HepG2 (cell line): ENCODE results near the gene FMO1. TPM values are rescaled to one million over a fixed set of nuclear protein-coding genes. Genes with fewer than 3 reads are reported as not detected.
"Not testable (repeated sequence)": the region's sequence is repeated elsewhere in the genome, so short reads cannot be mapped to it uniquely, and the experiment has no call there.

Source experiments
- ATAC-seq: fragments of 200-7000 bp; cut with Tn5 transposase; 3 replicates; pipeline ENCODE4 v1.9.1; 2020; ENCODE audit warnings: mild to moderate bottlenecking, moderate library complexity
- BruUV-seq: library from RNA; stranded (reverse); fragments of 400-500 nt; replicated peaks from 2 replicates; lab custom pipeline; 2021; lab: Mats Ljungman, UMichigan
- CTCF ChIA-PET: fragments of 300-600 bp; formaldehyde crosslinking; extraction: SDS; loops from one replicate; lab custom pipeline; 2021; ENCODE audit warnings: low total read pairs, inconsistent platforms, low intra/inter-chr PET ratio; lab: Yijun Ruan, JAX
- POLR2A ChIA-PET: fragments of 350-600 bp; sonication (Branson Sonifier 250); formaldehyde crosslinking; loops from one replicate; lab custom pipeline; 2020; ENCODE audit warnings: antibody characterized with exemption, inconsistent platforms; lab: Yijun Ruan, JAX
- DNase-seq: peaks from one replicate; pipeline ENCODE4 v3.0.0-alpha.2; 2015; ENCODE audit warnings: low spot score
- FAIRE-seq: peaks from 3 replicates; lab custom pipeline; 2011; peaks lifted over from hg19 to GRCh38; lab: Jason Lieb, UNC
- H2AFZ ChIP-seq: one replicate; pipeline ENCODE4 v1.6.1; 2011; ENCODE audit warnings: low read length, inconsistent platforms
- H3K27ac ChIP-seq: fragments of 300-600 bp; 3 replicates; pipeline ENCODE4 v1.8.0; 2011; ENCODE audit warnings: mixed run types, mild to moderate bottlenecking, mixed read lengths, low read length, inconsistent platforms; ENCODE audit not compliant: insufficient read depth; ENCODE audit errors: extremely low read length
- H3K27me3 ChIP-seq, 2 experiments: fragments of 200-600 bp in 1 of 2; 2 replicates in 1 of 2; 3 replicates in 1 of 2; pipeline versions ENCODE4 v1.6.0 to v1.8.0; 2011; ENCODE audit warnings: low read length in 2 of 2, mild to moderate bottlenecking in 2 of 2, moderate library complexity in 2 of 2, inconsistent platforms in 1 of 2; ENCODE audit not compliant: insufficient read depth in 2 of 2, control insufficient read depth in 1 of 2
- H3K36me3 ChIP-seq, 2 experiments: fragments of 200-600 bp in 1 of 2; replicated peaks in 1 of 2; 2 replicates in 1 of 2; 3 replicates in 1 of 2; pipeline versions ENCODE4 v1.5.1 to v1.8.0; 2011; ENCODE audit warnings: low read length in 2 of 2, inconsistent platforms in 1 of 2; ENCODE audit not compliant: insufficient read depth in 2 of 2, control insufficient read depth in 1 of 2
- H3K4me1 ChIP-seq: 2 replicates; pipeline ENCODE4 v1.5.1; 2012; ENCODE audit warnings: low read length, inconsistent platforms; ENCODE audit not compliant: insufficient read depth
- H3K4me2 ChIP-seq: 2 replicates; pipeline ENCODE4 v1.6.0; 2011; ENCODE audit warnings: low read depth, low read length, inconsistent platforms
- H3K4me3 ChIP-seq, 3 experiments: fragments of 200-600 bp in 1 of 3; sonication (generic), shearing (Covaris generic) in 1 of 3; replicated peaks in 1 of 3; 2 replicates each; pipeline ENCODE4 v1.5.1; 2011 to 2016; ENCODE audit warnings: low read length in 3 of 3, inconsistent platforms in 2 of 3, low read depth in 2 of 3, mild to moderate bottlenecking in 2 of 3, control low read depth in 1 of 3, mixed read lengths in 1 of 3; ENCODE audit not compliant: insufficient read depth in 1 of 3
- H3K79me2 ChIP-seq: one replicate; pipeline ENCODE4 v1.6.1; 2011; ENCODE audit warnings: low read length, inconsistent platforms; ENCODE audit not compliant: insufficient read depth
- H3K9ac ChIP-seq: 2 replicates; pipeline ENCODE4 v1.6.0; 2011; ENCODE audit warnings: mild to moderate bottlenecking, low read depth, low read length, inconsistent platforms; ENCODE audit not compliant: insufficient read depth
- H3K9me3 ChIP-seq: 2 replicates; pipeline ENCODE4 v1.5.1; 2012; ENCODE audit warnings: mild to moderate bottlenecking, low read length
- H4K20me1 ChIP-seq: 2 replicates; pipeline ENCODE4 v1.6.0; 2011; ENCODE audit warnings: inconsistent platforms, mild to moderate bottlenecking, low read length, moderate library complexity; ENCODE audit not compliant: insufficient read depth
- MIXL1 ChIP-seq: IDR thresholded peaks from 2 replicates; pipeline ENCODE4 v1.6.1; 2016
- NFAT5 ChIP-seq: sonication (generic); formaldehyde crosslinking; IDR thresholded peaks from 2 replicates; pipeline ENCODE4 v1.4.0; 2020; ENCODE audit warnings: missing genetic modification reagents
- SMC3 ChIP-seq: IDR thresholded peaks from 2 replicates; pipeline ENCODE4 v1.6.1; 2011; ENCODE audit warnings: low read length, improper control_type of control experiment
- STAG1 ChIP-seq: sonication (generic); formaldehyde crosslinking; IDR thresholded peaks from 2 replicates; pipeline ENCODE4 v1.4.0; 2020; ENCODE audit warnings: missing genetic modification reagents
- ZBTB42 ChIP-seq: sonication (generic); formaldehyde crosslinking; IDR thresholded peaks from 2 replicates; pipeline ENCODE4 v1.5.0; 2020; ENCODE audit warnings: mild to moderate bottlenecking, missing genetic modification reagents
- WGBS: methylation state at CpG from one replicate; pipeline ENCODE4 v1.1.6; 2017; ENCODE audit warnings: low lambda C conversion rate; 5-methylcytosine and 5-hydroxymethylcytosine counted together
- in situ Hi-C: cut with HindIII; loops from 2 replicates; pipeline ENCODE4 v1.10.0; 2017; ENCODE audit warnings: low pct_unique_long_range_greater_than_20kb; ENCODE audit not compliant: extremely low pct_ligation_motif_present
- intact Hi-C: fragments of 100-400 bp; cut with micrococcal nuclease; formaldehyde crosslinking; loops from one replicate; pipeline ENCODE4 v1.10.0; 2022; ENCODE audit not compliant: unreplicated experiment
- polyA plus RNA-seq, 8 experiments: library from polyadenylated mRNA; depleted of rRNA in 3 of 8; stranded (reverse) in 7 of 8; unstranded in 1 of 8; fragments of >200 nt; fragmentation: Illumina TruSeq in 4 of 8; extraction: Trizol in 4 of 8; gene quantifications; 2 replicates each; pipeline versions ENCODE4 v1.2.1 to v1.2.3, GENCODE V29; 2011 to 2016; ENCODE audit warnings: low read depth in 4 of 8, missing spikeins in 1 of 8, mixed read lengths in 1 of 8; ENCODE audit not compliant: insufficient read depth in 1 of 8
- total RNA-seq, 5 experiments: library from RNA; depleted of rRNA; stranded (reverse); fragments of >200 nt; fragmentation: Illumina TruSeq; extraction: Trizol; gene quantifications; 2 replicates each; pipeline ENCODE4 v1.2.3, GENCODE V29; 2016; ENCODE audit warnings: low read depth in 1 of 5
- TF ChIP-seq, protein P1 (sequence below): fragments of 450-650 bp; IDR thresholded peaks from 2 replicates; pipeline ENCODE4 v1.6.1; 2017; ENCODE audit warnings: mild to moderate bottlenecking

Gene FMO1
- total and polyA plus RNA-seq, 2 of the 13 experiments (the other 11 are each of a cell fraction or from before 2014, with no cell fraction given), result not detected

- intact Hi-C loops, in situ Hi-C loops, H3K79me2 ChIP-seq: not testable (repeated sequence)
Measured at GRCh38 chr1:171224257-171224656, 24.0 kb upstream of the FMO1 start.

DNA sequence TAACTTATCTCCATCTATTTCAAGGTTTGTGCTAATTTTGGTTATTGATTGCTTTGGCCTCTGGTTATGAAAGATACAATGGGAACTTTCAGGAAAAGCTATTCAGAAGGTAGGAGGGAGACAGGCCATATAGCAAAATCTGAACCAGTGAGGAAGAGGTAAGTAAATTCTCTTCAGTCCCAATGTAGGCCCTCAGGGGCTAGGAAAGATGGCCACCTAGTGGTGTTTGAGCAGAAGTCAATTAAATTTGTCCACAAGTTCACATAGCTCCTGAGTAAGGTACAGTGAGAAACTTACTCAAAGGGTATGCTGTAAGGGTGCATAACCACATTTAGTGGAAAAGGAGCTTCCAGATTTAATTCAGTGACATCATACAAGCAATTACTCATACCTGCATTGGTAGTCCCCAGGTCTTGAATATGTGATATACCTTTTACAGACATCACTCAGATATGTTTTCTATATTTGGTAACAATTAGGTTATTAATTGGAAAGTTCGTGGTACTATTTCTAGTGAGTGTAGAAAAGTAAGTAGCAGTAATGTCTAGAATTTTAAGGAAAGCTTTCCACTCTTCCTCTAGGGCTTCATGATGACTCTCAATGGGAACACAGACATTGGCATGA, 21.4 kb upstream of the FMO1 start:
- CTCF ChIA-PET, result interaction anchor here (1.1 to 2.2 kb wide), 5 partner anchors 38 to 1298 kb away, joined by 3 to 7 read pairs (median 3); no protein-coding TSS in a partner anchor
- no peaks in the 10 kb centered on the region for H3K27me3 ChIP-seq
- H2AFZ ChIP-seq, result no peak overlapping the region
- WGBS, result 0% methylated on average over 1 of the region's 1 CpG
- POLR2A ChIA-PET, result no interaction called here
- ATAC-seq, result peak; percentile 93
- DNase-seq, result peak; percentile 45
- no peaks in the 10 kb centered on the region for H3K9me3 ChIP-seq
- in situ Hi-C loops, result no loop called here
- no peaks in the 10 kb centered on the region for H3K36me3 ChIP-seq
- no peaks in the 10 kb centered on the region for H4K20me1 ChIP-seq
- H3K27ac ChIP-seq, result no peak overlapping the region
- H3K4me3 ChIP-seq, result no peak overlapping the region
- H3K4me2 ChIP-seq, result no peak overlapping the region
- no peaks in the 10 kb centered on the region for H3K79me2 ChIP-seq
- peak; percentile 8 for FAIRE-seq
- H3K4me1 ChIP-seq, result no peaks in the 10 kb centered on the region
- BruUV-seq, result no TSS peak
- intact Hi-C loops, result loop anchor here (1.0 kb wide), 1 partner anchor 146 kb away; no protein-coding TSS in a partner anchor
- H3K9ac ChIP-seq, result no peak overlapping the region
- TF ChIP-seq SMC3 (peak; percentile 68), STAG1 (CRISPR knock-in tag) (peak; percentile 83), ZBTB42 (CRISPR knock-in tag) (no peak), MIXL1 (CRISPR knock-in tag) (peak; percentile 66; the same call in 1 of the 2 replicates), NFAT5 (no peak)
- TF ChIP-seq, protein P1, sequence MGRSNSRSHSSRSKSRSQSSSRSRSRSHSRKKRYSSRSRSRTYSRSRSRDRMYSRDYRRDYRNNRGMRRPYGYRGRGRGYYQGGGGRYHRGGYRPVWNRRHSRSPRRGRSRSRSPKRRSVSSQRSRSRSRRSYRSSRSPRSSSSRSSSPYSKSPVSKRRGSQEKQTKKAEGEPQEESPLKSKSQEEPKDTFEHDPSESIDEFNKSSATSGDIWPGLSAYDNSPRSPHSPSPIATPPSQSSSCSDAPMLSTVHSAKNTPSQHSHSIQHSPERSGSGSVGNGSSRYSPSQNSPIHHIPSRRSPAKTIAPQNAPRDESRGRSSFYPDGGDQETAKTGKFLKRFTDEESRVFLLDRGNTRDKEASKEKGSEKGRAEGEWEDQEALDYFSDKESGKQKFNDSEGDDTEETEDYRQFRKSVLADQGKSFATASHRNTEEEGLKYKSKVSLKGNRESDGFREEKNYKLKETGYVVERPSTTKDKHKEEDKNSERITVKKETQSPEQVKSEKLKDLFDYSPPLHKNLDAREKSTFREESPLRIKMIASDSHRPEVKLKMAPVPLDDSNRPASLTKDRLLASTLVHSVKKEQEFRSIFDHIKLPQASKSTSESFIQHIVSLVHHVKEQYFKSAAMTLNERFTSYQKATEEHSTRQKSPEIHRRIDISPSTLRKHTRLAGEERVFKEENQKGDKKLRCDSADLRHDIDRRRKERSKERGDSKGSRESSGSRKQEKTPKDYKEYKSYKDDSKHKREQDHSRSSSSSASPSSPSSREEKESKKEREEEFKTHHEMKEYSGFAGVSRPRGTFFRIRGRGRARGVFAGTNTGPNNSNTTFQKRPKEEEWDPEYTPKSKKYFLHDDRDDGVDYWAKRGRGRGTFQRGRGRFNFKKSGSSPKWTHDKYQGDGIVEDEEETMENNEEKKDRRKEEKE, result no peak

More at GRCh38 chr1:171224257-171224656, 24.0 kb upstream of the FMO1 start:
- H3K4me2 ChIP-seq, H4K20me1 ChIP-seq, DNase-seq, H3K27me3 ChIP-seq, POLR2A ChIA-PET, H3K4me3 ChIP-seq, H3K9me3 ChIP-seq, H3K27ac ChIP-seq, H3K36me3 ChIP-seq, CTCF ChIA-PET, H3K4me1 ChIP-seq, H2AFZ ChIP-seq, BruUV-seq, H3K9ac ChIP-seq, ATAC-seq, FAIRE-seq: not testable (repeated sequence)
- WGBS, result 42% methylated on average over 4 of the region's 4 CpGs
